GM12864 (cell line): ENCODE measurements around the gene CPZ.

Experiments used
- DNase-seq: peaks from one replicate; pipeline ENCODE4 v3.0.0-alpha.2; 2011; ENCODE audit warnings: low read depth
- H3K4me3 ChIP-seq: 2 replicates; pipeline ENCODE4 v1.5.1; 2011; ENCODE audit warnings: mild to moderate bottlenecking, low read depth, low read length, control low read depth
- TF ChIP-seq, protein P1 (sequence below): IDR thresholded peaks from 2 replicates; pipeline ENCODE4 v1.5.1; 2011; ENCODE audit warnings: low read depth, mild to moderate bottlenecking, moderate library complexity, low read length, control low read depth, inconsistent platforms; ENCODE audit errors: missing control alignments

CPZ gene

DNA sequence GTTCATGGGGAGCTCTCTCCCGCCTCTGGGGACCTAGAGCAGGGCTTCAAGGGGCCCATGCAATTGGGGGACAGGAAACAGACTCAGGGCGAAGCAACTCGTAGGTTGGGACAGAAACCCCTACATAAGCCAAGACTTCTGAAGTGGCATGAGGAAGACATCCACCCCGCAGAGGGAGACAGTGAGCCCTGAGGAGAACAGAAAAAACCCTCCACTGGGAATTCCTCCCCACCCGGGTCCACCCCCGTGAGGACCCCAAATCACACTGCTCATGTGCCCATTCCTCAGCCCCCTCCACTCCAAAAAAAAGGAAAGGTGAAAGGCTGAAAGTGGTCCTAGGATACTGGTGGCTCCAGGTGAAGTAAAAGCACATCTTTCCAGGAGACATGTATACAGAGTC, 74.0 kb downstream of the CPZ start:
- DNase-seq: no peak
- TF ChIP-seq, protein P1, sequence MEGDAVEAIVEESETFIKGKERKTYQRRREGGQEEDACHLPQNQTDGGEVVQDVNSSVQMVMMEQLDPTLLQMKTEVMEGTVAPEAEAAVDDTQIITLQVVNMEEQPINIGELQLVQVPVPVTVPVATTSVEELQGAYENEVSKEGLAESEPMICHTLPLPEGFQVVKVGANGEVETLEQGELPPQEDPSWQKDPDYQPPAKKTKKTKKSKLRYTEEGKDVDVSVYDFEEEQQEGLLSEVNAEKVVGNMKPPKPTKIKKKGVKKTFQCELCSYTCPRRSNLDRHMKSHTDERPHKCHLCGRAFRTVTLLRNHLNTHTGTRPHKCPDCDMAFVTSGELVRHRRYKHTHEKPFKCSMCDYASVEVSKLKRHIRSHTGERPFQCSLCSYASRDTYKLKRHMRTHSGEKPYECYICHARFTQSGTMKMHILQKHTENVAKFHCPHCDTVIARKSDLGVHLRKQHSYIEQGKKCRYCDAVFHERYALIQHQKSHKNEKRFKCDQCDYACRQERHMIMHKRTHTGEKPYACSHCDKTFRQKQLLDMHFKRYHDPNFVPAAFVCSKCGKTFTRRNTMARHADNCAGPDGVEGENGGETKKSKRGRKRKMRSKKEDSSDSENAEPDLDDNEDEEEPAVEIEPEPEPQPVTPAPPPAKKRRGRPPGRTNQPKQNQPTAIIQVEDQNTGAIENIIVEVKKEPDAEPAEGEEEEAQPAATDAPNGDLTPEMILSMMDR: no peak

More for the DNA sequence above, 74.0 kb downstream of the CPZ start:
- no peak overlapping the region for H3K4me3 ChIP-seq
